CD4-positive, alpha-beta T cell (primary cell): ENCODE results near the gene TRIM47. TPM values are rescaled to one million over a fixed set of nuclear protein-coding genes. Genes with fewer than 3 reads are reported as not detected.

Experiments
- ATAC-seq: fragments of 200-7000 bp; cut with Tn5 transposase; one replicate; pipeline ENCODE4 v1.10.0; 2022; ENCODE audit warnings: mild to moderate bottlenecking; ENCODE audit not compliant: poor library complexity
- CTCF ChIA-PET: fragments of 350-600 bp; sonication (Branson Sonifier 250); formaldehyde crosslinking; loops from one replicate; lab custom pipeline; 2021; ENCODE audit warnings: antibody characterized with exemption, inconsistent platforms; lab: Charles Lee
- POLR2A ChIA-PET: fragments of 350-600 bp; sonication (Branson Sonifier 250); formaldehyde crosslinking; loops from one replicate; lab custom pipeline; 2021; ENCODE audit warnings: antibody characterized with exemption, inconsistent platforms; lab: Charles Lee
- DNase-seq, 14 experiments: peaks; one replicate each; pipeline ENCODE4 v3.0.0-alpha.2; 2013 to 2020; ENCODE audit warnings: mixed read lengths in 2 of 14
- H3K27ac ChIP-seq, 2 donors: one replicate each; pipeline versions ENCODE4 v1.5.1 to v1.7.0; 2013; ENCODE audit warnings: low read length in 2 of 2, low read depth in 1 of 2, mild to moderate bottlenecking in 1 of 2
- H3K27me3 ChIP-seq, 2 experiments: 1 replicate in 1 of 2; 2 replicates in 1 of 2; pipeline versions ENCODE4 v1.6.1 to v1.7.0; 2013; ENCODE audit warnings: low read length in 2 of 2, control low read depth in 1 of 2, mild to moderate bottlenecking in 1 of 2, moderate library complexity in 1 of 2; ENCODE audit not compliant: insufficient read depth in 2 of 2, control insufficient read depth in 1 of 2
- H3K36me3 ChIP-seq: one replicate; pipeline ENCODE4 v1.6.1; 2013; ENCODE audit warnings: low read length, control low read depth; ENCODE audit not compliant: insufficient read depth
- H3K4me1 ChIP-seq: one replicate; pipeline ENCODE4 v1.6.1; 2013; ENCODE audit warnings: low read length, control low read depth; ENCODE audit not compliant: insufficient read depth
- H3K4me3 ChIP-seq: one replicate; pipeline ENCODE4 v1.5.1; 2013; ENCODE audit warnings: mild to moderate bottlenecking, low read length, moderate library complexity
- H3K9me3 ChIP-seq, 2 experiments: 1 replicate in 1 of 2; 2 replicates in 1 of 2; pipeline versions ENCODE4 v1.6.1 to v1.7.0; 2013; ENCODE audit warnings: low read length in 2 of 2, mild to moderate bottlenecking in 2 of 2, control low read depth in 1 of 2, moderate library complexity in 1 of 2; ENCODE audit not compliant: control insufficient read depth in 1 of 2, insufficient read depth in 1 of 2
- H3K27ac Mint-ChIP-seq: one replicate; pipeline ENCODE4 v1.8.0; 2020; ENCODE audit warnings: mixed read lengths
- H3K27me3 Mint-ChIP-seq: one replicate; pipeline ENCODE4 v1.8.0; 2021; ENCODE audit warnings: mixed read lengths
- H3K36me3 Mint-ChIP-seq: one replicate; pipeline ENCODE4 v1.8.0; 2021; ENCODE audit warnings: low read depth, mixed read lengths
- H3K4me1 Mint-ChIP-seq: one replicate; pipeline ENCODE4 v1.8.0; 2021; ENCODE audit warnings: low read depth, mixed read lengths
- H3K4me3 Mint-ChIP-seq: one replicate; pipeline ENCODE4 v1.8.0; 2020; ENCODE audit warnings: mild to moderate bottlenecking, mixed read lengths
- H3K9me3 Mint-ChIP-seq: one replicate; pipeline ENCODE4 v1.8.0; 2020; ENCODE audit warnings: mixed read lengths
- CTCF ChIP-seq: fragments of 200-600 bp; IDR thresholded peaks from one replicate; pipeline ENCODE4 v1.8.0; 2022; ENCODE audit warnings: antibody characterized with exemption, mild to moderate bottlenecking
- intact Hi-C, 2 experiments: fragments of 100-400 bp; cut with DNase I in 1 of 2; cut with micrococcal nuclease in 1 of 2; formaldehyde crosslinking; loops; one replicate each; pipeline versions ENCODE4 v1.15.1 to v1.9.0; 2023 to 2025; cut with DNase I, micrococcal nuclease
- total RNA-seq, 174 experiments: library from RNA in 2 of 174; stranded (reverse) in 2 of 174; gene quantifications; one replicate each; pipeline ENCODE4 v1.2.3 and lab custom pipeline; 2021 to 2026

TRIM47 gene
- total RNA-seq, 2 experiments from 2014 or later = 2.3 to 2.8 TPM

DNA sequence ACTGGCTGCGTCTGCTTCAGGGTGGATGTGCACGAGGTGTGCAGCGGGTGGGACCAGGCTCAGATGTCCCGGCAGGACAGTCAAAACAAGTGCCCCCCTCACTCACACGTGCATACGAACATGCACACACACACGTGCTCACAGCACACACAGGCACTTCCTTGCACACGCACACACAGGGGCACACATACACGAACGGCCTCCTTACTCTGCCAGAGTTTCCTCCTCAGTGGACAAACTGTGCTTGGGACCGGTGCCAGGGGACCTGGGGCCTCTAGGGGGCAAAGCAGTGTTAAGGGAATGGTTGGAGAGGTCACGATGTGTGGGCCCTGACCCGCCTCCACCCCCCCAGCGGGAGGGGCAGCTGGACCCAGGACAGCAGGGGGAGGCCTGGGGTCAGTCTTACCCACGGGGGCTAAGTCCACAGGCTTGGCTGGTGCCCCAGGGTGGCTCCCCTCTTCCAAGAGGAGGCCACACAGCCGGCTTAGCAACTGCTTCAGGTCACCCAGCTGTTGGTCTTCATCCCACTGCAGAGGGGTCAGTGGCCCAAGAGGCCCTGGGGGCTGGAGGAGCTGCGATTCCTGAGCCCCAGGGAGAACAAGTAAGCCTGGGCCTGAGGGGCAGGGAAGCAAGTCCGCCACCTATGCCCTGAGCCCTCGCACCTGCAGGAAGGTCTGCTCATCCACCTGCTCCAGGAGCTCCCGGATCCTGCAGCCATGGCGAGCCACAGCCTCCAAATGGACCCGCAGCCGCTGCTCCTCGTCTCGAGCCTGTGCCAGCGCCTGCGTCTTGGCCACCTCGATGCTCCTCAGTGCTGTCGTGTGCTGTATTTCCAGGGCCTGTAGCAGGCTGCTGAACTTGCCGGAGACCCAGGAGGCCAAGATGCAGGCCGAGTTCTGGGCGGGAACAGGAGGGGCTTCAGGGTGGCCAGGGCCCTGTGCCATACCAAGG, 13.5 kb upstream of the TRIM47 start:
- POLR2A ChIA-PET = interaction anchor here (0.8 kb wide), 1 partner anchor 14 kb away, joined by 3 read pairs; the partner anchor contains the start of gene TRIM47

DNA sequence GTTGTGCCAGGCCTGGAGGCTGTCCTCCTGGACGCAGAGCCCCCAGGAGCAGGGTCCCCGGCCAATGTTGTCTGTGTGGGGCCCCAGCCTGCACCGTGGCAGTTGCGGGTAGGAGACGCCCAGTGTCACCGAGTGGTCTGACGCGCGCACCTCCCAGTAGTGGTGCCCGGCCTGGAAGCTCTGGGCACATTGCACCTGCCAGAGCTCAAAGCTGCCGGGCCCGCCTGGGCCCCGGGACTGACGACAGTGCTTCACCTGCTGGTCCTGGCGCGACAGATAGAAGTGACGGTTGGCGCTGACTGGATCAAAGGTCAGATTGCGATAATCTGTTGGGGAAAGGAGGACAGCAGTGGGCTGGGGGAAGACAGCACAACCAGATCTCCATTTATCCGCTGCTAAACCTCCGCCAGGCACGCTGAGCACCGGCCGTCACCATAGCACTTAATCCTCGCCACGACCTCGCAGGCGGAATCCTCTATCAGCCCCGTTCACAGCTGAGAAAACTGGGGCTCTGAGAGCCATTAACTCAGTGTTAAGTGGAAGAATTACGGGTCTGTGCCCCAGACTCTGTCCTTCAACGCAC, 12.7 kb upstream of the TRIM47 start:
- Histone ChIP-seq H3K9me3 (no peaks in the 10 kb centered on the region), H3K36me3 (peaks cover 21% of the 10 kb centered on the region), H3K4me3 (no peak overlapping the region), H3K27me3 (no peaks in the 10 kb centered on the region), H3K4me1 (peaks cover 26% of the 10 kb centered on the region), H3K27ac (no peak overlapping the region)
- ATAC-seq = no peak
- no peak overlapping the region for H3K4me3 Mint-ChIP-seq
- no peak for DNase-seq
- intact Hi-C loops = no loop called here
- H3K36me3 Mint-ChIP-seq = peaks cover 15% of the 10 kb centered on the region
- H3K27ac Mint-ChIP-seq = no peak overlapping the region
- peaks cover 20% of the 10 kb centered on the region for H3K4me1 Mint-ChIP-seq
- no peak for TF ChIP-seq CTCF
- CTCF ChIA-PET = no interaction called here
- POLR2A ChIA-PET = no interaction called here
- H3K9me3 Mint-ChIP-seq = no peaks in the 10 kb centered on the region
- no peaks in the 10 kb centered on the region for H3K27me3 Mint-ChIP-seq

More for the DNA sequence above, 13.5 kb upstream of the TRIM47 start:
- DNase-seq (no peak), ATAC-seq (no peak)
- no peaks in the 10 kb centered on the region for H3K27me3 Mint-ChIP-seq
- intact Hi-C loops = no loop called here
- H3K4me1 ChIP-seq = peaks cover 26% of the 10 kb centered on the region
- H3K27ac ChIP-seq = no peak overlapping the region
- no peak overlapping the region for H3K4me3 Mint-ChIP-seq
- H3K27ac Mint-ChIP-seq = no peak overlapping the region
- H3K27me3 ChIP-seq = no peaks in the 10 kb centered on the region
- TF ChIP-seq CTCF = no peak
- H3K9me3 ChIP-seq = no peaks in the 10 kb centered on the region
- CTCF ChIA-PET = interaction anchor here (0.6 kb wide), 1 partner anchor 9 kb away, joined by 3 read pairs; no protein-coding TSS in a partner anchor
- H3K9me3 Mint-ChIP-seq = no peaks in the 10 kb centered on the region
- H3K36me3 Mint-ChIP-seq = peaks cover 15% of the 10 kb centered on the region
- H3K4me3 ChIP-seq = no peak overlapping the region
- peaks cover 21% of the 10 kb centered on the region for H3K36me3 ChIP-seq
- H3K4me1 Mint-ChIP-seq = peaks cover 20% of the 10 kb centered on the region

- Mint-ChIP-seq H3K4me1 (peaks cover 8% of the 10 kb centered on the region), H3K9me3 (no peaks in the 10 kb centered on the region), H3K27ac (no peak overlapping the region), H3K36me3 (peaks cover 8% of the 10 kb centered on the region), H3K27me3 (no peaks in the 10 kb centered on the region), H3K4me3 (no peak overlapping the region)
- ChIA-PET POLR2A (interaction anchor here (1.0 to 1.2 kb wide), 2 partner anchors 34 to 89 kb away, joined by 3 read pairs; partner anchors contain the start of genes ACOX1, TEN1 and WBP2), CTCF (interaction anchor here (3.3 kb wide), 1 partner anchor 12 kb away, joined by 8 read pairs; the partner anchor contains the start of gene TRIM47)
- no peak overlapping the region for H3K27ac ChIP-seq
- DNase-seq (no peak), ATAC-seq (no peak)
- no peak overlapping the region for H3K4me3 ChIP-seq
- no peaks in the 10 kb centered on the region for H3K27me3 ChIP-seq
- no peak for TF ChIP-seq CTCF
- H3K36me3 ChIP-seq = peaks cover 21% of the 10 kb centered on the region
- H3K9me3 ChIP-seq = no peaks in the 10 kb centered on the region
- H3K4me1 ChIP-seq = peaks cover 10% of the 10 kb centered on the region
- intact Hi-C loops = no loop called here
These were observed 11.1 kb upstream of the TRIM47 start for GRCh38 chr17:75889454-75889853.
